Measurements from ENCODE around the gene FAM98A.

The FAM98A gene

GRCh38 chr2:33595385-33595784, 3.7 kb downstream of the FAM98A start:
- DNase-seq, result no peak

DNA sequence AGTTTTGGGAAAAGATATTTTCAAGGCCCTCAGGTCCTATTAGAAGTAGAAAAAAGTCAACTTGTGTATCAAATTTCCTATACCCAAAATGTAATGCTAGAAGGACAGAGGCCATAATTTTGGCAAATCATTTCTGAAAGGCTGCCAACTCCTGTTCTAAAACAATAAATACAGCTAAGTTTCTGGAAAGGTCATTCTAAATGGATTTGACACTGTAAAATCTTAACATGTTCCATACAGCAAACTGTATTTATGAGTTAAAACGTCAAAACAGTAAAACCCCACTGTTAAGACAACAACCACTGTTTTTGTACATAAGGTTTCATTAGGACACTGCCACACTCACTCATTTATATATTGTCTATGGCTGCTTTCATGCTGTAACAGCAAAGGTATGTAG, 9.7 kb downstream of the FAM98A start:
- DNase-seq, result no peak

- DNase-seq, result no peak
These were observed 10.9 kb downstream of the FAM98A start for GRCh38 chr2:33588232-33588631.

DNA sequence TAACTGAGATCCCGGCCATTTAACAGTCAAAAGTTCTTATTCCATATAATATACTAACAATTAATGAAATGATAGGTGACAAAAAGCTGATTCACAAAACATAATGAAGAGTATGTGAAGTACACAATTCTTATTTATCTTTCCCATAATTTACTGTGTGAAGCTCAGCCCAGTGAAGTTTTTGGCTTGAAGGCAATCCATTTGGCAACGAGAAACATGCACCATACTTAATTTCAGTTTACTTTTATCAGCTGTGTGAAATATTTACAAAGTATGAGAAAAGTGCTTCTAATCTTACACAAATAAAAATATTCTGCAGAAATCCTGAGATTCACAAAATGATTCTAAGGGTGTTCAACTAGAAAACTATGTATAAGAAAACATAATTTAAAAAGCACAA, 12.3 kb downstream of the FAM98A start:
- DNase-seq, result no peak

GRCh38 chr2:33583194-33583938, 15.7 kb downstream of the FAM98A start:
- DNase-seq, result peak in 2 of 5 donors; percentile 12 to 21

- no peak for DNase-seq
These were observed 17.2 kb downstream of the FAM98A start for GRCh38 chr2:33581872-33582271.

- DNase-seq, result no peak
These were observed 19.9 kb downstream of the FAM98A start for GRCh38 chr2:33579227-33579626.

DNA sequence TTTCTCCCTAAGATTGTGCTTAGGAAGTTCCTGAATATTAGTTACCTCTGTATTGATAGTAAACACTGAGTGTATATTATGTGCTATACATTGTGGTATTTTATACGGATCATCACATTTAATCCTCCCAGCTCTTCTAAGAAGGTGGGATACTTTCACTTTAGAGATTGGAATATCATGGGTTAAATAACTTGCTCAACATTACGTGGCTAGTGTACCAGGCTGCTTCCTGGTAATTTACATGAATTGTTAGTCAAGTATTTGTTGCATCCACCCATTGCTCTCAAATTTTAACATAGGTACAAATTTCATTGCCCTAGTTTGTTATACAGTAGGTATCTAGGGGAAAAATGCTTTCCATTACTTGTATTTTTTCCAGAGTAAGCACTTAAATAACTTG, 21.4 kb downstream of the FAM98A start:
- DNase-seq, result no peak

DNA sequence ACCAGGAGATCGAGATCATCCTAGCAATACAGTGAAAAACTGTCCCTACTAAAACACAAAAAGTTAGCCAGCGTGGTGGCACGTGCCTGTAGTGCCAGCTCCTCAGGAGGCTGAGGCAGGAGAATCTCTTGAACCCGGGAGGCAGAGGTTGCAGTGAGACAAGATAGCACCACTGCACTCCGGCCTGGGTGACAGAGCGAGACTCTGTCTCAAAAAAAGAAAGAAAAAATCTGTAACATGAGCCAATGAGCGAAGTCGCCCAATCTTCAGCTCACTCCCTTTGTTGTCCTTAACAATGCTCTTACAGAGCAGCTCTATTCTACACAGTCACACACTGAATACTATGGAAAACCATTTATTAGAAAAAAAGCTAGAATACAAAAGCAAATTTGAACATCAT, 22.0 kb downstream of the FAM98A start:
- no peak for DNase-seq

DNA sequence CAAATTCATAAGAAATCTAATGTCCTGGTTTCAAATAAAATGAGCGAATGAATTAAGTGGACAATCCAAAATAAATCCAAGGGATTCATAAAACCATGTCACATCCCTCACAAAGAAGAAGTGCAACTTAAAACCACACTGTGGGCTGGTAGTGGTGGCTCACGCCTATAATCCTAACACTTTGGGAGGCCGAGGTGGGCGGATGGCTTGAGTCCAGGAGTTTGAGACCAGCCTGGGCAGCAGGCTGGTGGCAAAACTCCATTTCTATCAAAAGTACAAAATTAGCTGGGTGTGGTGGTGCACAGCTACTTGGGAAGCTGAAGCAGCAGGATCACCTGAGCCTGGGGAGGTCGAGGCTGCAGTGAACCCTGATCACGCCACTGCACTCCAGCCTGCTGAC, 25.4 kb downstream of the FAM98A start:
- no peak for DNase-seq

- no peak for DNase-seq
These were observed 28.4 kb downstream of the FAM98A start for GRCh38 chr2:33570681-33571080.

DNA sequence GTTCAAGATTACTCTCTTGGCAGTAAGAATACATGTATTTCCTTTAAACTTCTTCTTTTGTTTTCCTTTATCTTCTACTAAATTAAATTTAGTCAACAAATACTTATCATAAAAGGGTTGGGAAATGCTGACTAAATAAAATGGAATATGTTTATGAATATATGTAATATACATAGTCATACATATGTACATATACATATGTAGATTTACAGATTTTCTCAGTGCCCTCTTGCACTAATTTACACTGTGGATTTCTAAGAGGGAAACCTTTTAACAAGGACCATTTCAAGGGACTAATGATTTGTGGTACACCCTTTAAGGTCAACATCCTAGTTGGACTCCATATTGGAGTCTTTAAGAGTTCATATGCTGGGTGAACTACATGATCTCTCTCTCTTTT, 37.2 kb downstream of the FAM98A start:
- DNase-seq, result no peak

- DNase-seq, result no peak
These were observed 39.1 kb downstream of the FAM98A start for GRCh38 chr2:33560017-33560416.

DNA sequence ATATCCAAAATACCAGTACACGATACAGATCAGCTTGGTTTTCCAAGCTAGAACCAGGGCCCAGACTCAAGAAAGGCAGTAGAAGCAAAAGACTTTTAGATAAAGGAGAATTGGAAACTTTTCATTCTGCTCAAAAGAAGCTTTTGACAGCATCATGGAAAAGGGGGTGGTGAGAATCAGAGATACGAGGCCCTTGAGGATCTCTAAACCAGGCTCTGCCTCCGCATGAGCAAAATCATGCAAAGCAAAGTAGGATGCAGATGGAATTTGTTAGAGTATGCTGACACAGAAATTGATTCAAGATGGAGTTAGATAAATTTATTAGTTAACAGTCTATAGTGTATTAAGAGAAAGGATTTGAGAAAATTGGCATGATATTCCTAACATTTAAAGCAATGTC, 39.8 kb downstream of the FAM98A start:
- no peak for DNase-seq

DNA sequence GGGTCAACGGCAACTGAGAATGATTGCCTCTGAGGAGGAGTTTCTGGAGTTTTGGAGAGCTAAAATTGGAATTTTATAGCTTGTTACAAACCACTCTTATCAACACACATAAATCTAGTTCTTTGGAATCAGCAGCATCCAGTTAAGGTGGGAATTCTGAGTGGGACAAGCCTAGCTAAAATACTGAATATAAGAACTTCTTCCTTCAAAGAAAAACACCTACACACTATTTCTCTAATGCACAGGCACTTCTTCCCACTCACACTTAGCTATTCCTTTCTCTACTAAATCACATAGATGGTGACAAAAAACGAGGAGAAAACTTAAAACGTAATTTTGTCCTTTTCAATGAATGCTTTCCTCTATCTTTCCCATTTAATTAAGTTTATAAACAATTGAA, 43.4 kb downstream of the FAM98A start:
- DNase-seq, result no peak

- DNase-seq, result no peak
These were observed 46.2 kb downstream of the FAM98A start for GRCh38 chr2:33552758-33553461.

DNA sequence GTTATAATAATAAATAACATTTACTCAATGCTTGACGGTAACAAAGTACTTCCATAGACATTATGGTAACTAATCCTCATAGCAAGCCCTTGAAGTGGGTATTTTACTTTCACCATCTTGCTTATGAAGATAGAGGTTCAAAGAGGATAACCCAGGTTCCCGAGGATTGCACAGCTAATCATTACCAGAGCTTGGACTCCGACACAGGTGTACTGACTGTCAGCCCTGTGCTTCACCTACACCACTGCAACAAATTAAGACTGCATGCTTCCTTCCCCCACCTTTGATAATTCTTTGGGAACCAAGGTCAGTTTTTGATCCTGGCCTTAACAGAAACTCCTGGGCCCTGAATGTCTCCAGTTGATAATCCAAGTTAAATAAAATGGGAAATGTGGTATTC, 48.9 kb downstream of the FAM98A start:
- DNase-seq, result no peak

DNA sequence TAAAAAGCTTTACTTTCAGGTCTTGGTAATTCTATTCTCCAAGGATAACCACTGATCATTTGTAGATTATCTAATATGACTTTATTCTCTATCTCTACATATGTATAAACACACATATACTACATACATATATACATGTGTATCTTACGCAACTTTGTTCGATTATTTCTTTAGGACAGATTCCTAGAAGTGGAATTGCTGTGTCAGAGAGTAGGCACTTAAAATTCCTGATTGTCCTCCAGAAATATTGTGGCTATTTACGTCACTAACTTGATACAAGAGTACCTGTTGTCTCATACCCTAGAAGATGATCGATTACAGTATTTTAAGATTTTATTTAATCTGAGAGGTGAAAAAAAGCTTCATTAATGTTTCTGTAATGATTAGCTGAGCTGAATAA, 57.9 kb downstream of the FAM98A start:
- no peak for DNase-seq

GRCh38 chr2:33535421-33535820, 63.7 kb downstream of the FAM98A start:
- DNase-seq, result no peak

Data from T-helper 1 cell (primary cell).